BLaER1 (cell line): Measurements from ENCODE around the gene TFRC.
"Not testable (repeated sequence)": the region's sequence is repeated elsewhere in the genome, so short reads cannot be mapped to it uniquely, and the experiment has no call there.

ENCODE experiments used
- H3K27ac ChIP-seq: shearing (Covaris generic); formaldehyde crosslinking; 2 replicates; pipeline ENCODE4 v1.8.1; 2022
- H3K27me3 ChIP-seq: shearing (Covaris generic); formaldehyde crosslinking; 2 replicates; pipeline ENCODE4 v1.8.1; 2022
- H3K36me3 ChIP-seq: shearing (Covaris generic); formaldehyde crosslinking; 2 replicates; pipeline ENCODE4 v1.8.1; 2022
- H3K4me1 ChIP-seq: shearing (Covaris generic); formaldehyde crosslinking; 2 replicates; pipeline ENCODE4 v1.8.1; 2022
- H3K4me2 ChIP-seq: shearing (Covaris generic); formaldehyde crosslinking; 2 replicates; pipeline ENCODE4 v1.8.1; 2022
- H3K4me3 ChIP-seq: shearing (Covaris generic); formaldehyde crosslinking; 2 replicates; pipeline ENCODE4 v1.8.1; 2022
- H3K9ac ChIP-seq: shearing (Covaris generic); formaldehyde crosslinking; 2 replicates; pipeline ENCODE4 v1.8.1; 2022
- H3K9me3 ChIP-seq: shearing (Covaris generic); formaldehyde crosslinking; 2 replicates; pipeline ENCODE4 v1.8.1; 2022
- H4K20me1 ChIP-seq: shearing (Covaris generic); formaldehyde crosslinking; 2 replicates; pipeline ENCODE4 v1.8.1; 2022
- Cebpa-rat ChIP-seq: shearing (Covaris generic); IDR thresholded peaks from 2 replicates; pipeline ENCODE4 v1.8.1; 2022

Gene TFRC

GRCh38 chr3:196050597-196050996 is 31.3 kb downstream of the TFRC start:
- Histone ChIP-seq H3K4me3 (no peak overlapping the region), H3K4me2 (no peak overlapping the region), H3K27me3 (no peaks in the 10 kb centered on the region), H3K9me3 (no peaks in the 10 kb centered on the region), H3K4me1 (no peaks in the 10 kb centered on the region), H3K9ac (no peak overlapping the region), H3K27ac (no peak overlapping the region), H4K20me1 (peaks cover 75% of the 10 kb centered on the region), H3K36me3 (peaks cover 97% of the 10 kb centered on the region)
- no peak for TF ChIP-seq Cebpa-rat

- Histone ChIP-seq H3K36me3 (peaks cover 97% of the 10 kb centered on the region), H3K4me1 (no peaks in the 10 kb centered on the region), H3K4me2 (no peak overlapping the region), H3K9ac (no peak overlapping the region), H3K27ac (no peak overlapping the region), H4K20me1 (peaks cover 67% of the 10 kb centered on the region), H3K27me3 (no peaks in the 10 kb centered on the region), H3K4me3 (no peak overlapping the region), H3K9me3 (no peaks in the 10 kb centered on the region)
- no peak for TF ChIP-seq Cebpa-rat
These were observed 32.2 kb downstream of the TFRC start for GRCh38 chr3:196049653-196050052.

GRCh38 chr3:196048922-196049598 is 32.8 kb downstream of the TFRC start:
- TF ChIP-seq Cebpa-rat, result no peak
- Histone ChIP-seq H3K4me2 (no peak overlapping the region), H3K9ac (no peak overlapping the region)

GRCh38 chr3:196047391-196048030 is 34.4 kb downstream of the TFRC start:
- Histone ChIP-seq H3K4me3 (no peak overlapping the region), H3K36me3 (peaks cover 90% of the 10 kb centered on the region), H4K20me1 (peaks cover 47% of the 10 kb centered on the region), H3K4me2 (no peak overlapping the region), H3K27ac (no peak overlapping the region), H3K9me3 (peaks cover 6% of the 10 kb centered on the region; the same call in 1 of the 2 replicates), H3K9ac (no peak overlapping the region), H3K4me1 (no peaks in the 10 kb centered on the region), H3K27me3 (no peaks in the 10 kb centered on the region)
- no peak for TF ChIP-seq Cebpa-rat

More at GRCh38 chr3:196048922-196049598, 32.8 kb downstream of the TFRC start:
- no peak overlapping the region for H3K4me3 ChIP-seq
- H3K9me3 ChIP-seq, result no peaks in the 10 kb centered on the region
- H3K36me3 ChIP-seq, result peaks cover 96% of the 10 kb centered on the region
- peaks cover 61% of the 10 kb centered on the region for H4K20me1 ChIP-seq
- H3K27me3 ChIP-seq, result no peaks in the 10 kb centered on the region
- no peaks in the 10 kb centered on the region for H3K4me1 ChIP-seq
- no peak overlapping the region for H3K27ac ChIP-seq

GRCh38 chr3:196044513-196044912 is 37.4 kb downstream of the TFRC start:
- Histone ChIP-seq H3K27ac (no peak overlapping the region), H3K36me3 (peaks cover 63% of the 10 kb centered on the region), H4K20me1 (peaks cover 18% of the 10 kb centered on the region), H3K27me3 (no peaks in the 10 kb centered on the region), H3K9me3 (peaks cover 24% of the 10 kb centered on the region), H3K4me3 (no peak overlapping the region), H3K4me1 (no peaks in the 10 kb centered on the region), H3K9ac (no peak overlapping the region), H3K4me2 (no peak overlapping the region)
- no peak for TF ChIP-seq Cebpa-rat

- Histone ChIP-seq H4K20me1 (0 out of 2 replicates have a peak, but pooled peaks cover 2% of the 10 kb centered on the region), H3K36me3 (peaks cover 45% of the 10 kb centered on the region), H3K9ac (no peak overlapping the region), H3K27ac (no peak overlapping the region), H3K4me3 (no peak overlapping the region), H3K4me1 (no peaks in the 10 kb centered on the region), H3K9me3 (peaks cover 24% of the 10 kb centered on the region), H3K4me2 (no peak overlapping the region), H3K27me3 (no peaks in the 10 kb centered on the region)
- TF ChIP-seq Cebpa-rat, result no peak
These were observed 39.2 kb downstream of the TFRC start for GRCh38 chr3:196042673-196043072.

- no peaks in the 10 kb centered on the region for H3K4me1 ChIP-seq
- H3K9me3 ChIP-seq, result peaks cover 50% of the 10 kb centered on the region
- H3K4me3 ChIP-seq, result no peak overlapping the region
- TF ChIP-seq Cebpa-rat, result no peak
- no peak overlapping the region for H3K4me2 ChIP-seq
- no peaks in the 10 kb centered on the region for H4K20me1 ChIP-seq
- H3K36me3 ChIP-seq, result peaks cover 14% of the 10 kb centered on the region
- no peak overlapping the region for H3K9ac ChIP-seq
- no peaks in the 10 kb centered on the region for H3K27me3 ChIP-seq
- no peak overlapping the region for H3K27ac ChIP-seq
These were observed 42.5 kb downstream of the TFRC start for GRCh38 chr3:196039359-196039758.

GRCh38 chr3:196026059-196026458 is 55.8 kb downstream of the TFRC start:
- H3K4me2 ChIP-seq, H3K9ac ChIP-seq, H3K4me3 ChIP-seq, H3K27me3 ChIP-seq, H3K27ac ChIP-seq, H4K20me1 ChIP-seq, H3K9me3 ChIP-seq, H3K4me1 ChIP-seq, H3K36me3 ChIP-seq: not testable (repeated sequence)

GRCh38 chr3:196024968-196025367 is 56.9 kb downstream of the TFRC start:
- no peak overlapping the region for H3K4me2 ChIP-seq
- H3K27ac ChIP-seq, result no peak overlapping the region
- no peaks in the 10 kb centered on the region for H3K36me3 ChIP-seq
- H3K27me3 ChIP-seq, result no peaks in the 10 kb centered on the region
- H3K4me1 ChIP-seq, result no peaks in the 10 kb centered on the region
- no peak overlapping the region for H3K4me3 ChIP-seq
- H3K9me3 ChIP-seq, result no peaks in the 10 kb centered on the region
- H4K20me1 ChIP-seq, result no peaks in the 10 kb centered on the region
- no peak overlapping the region for H3K9ac ChIP-seq
- TF ChIP-seq Cebpa-rat, result no peak

GRCh38 chr3:196023947-196024346 is 57.9 kb downstream of the TFRC start:
- H3K4me1 ChIP-seq, result no peaks in the 10 kb centered on the region
- H3K4me3 ChIP-seq, result no peak overlapping the region
- no peak for TF ChIP-seq Cebpa-rat
- no peaks in the 10 kb centered on the region for H3K27me3 ChIP-seq
- H3K4me2 ChIP-seq, result no peak overlapping the region
- no peak overlapping the region for H3K27ac ChIP-seq
- H3K9me3 ChIP-seq, result no peaks in the 10 kb centered on the region
- no peaks in the 10 kb centered on the region for H4K20me1 ChIP-seq
- H3K9ac ChIP-seq, result no peak overlapping the region
- H3K36me3 ChIP-seq, result no peaks in the 10 kb centered on the region

GRCh38 chr3:196022499-196022878 is 59.4 kb downstream of the TFRC start:
- not testable (repeated sequence) for H4K20me1 ChIP-seq, H3K4me3 ChIP-seq, H3K4me1 ChIP-seq, H3K4me2 ChIP-seq, H3K9me3 ChIP-seq, H3K36me3 ChIP-seq, H3K27me3 ChIP-seq, H3K27ac ChIP-seq, H3K9ac ChIP-seq
